ENCODE measurements around the gene RPRD1A.
"Not testable (repeated sequence)": the region's sequence is repeated elsewhere in the genome, so short reads cannot be mapped to it uniquely, and the experiment has no call there.

Gene RPRD1A

GRCh38 chr18:36034299-36034895, 33.0 kb downstream of the RPRD1A start:
- no peak for DNase-seq (ENCODE audit: extremely low read depth in 1 of 2, low read depth in 1 of 2)

- no peak for DNase-seq (ENCODE audit: extremely low read depth in 1 of 2, low read depth in 1 of 2)
Measured at GRCh38 chr18:36031903-36032302, 35.5 kb downstream of the RPRD1A start.

GRCh38 chr18:36031407-36031806, 36.0 kb downstream of the RPRD1A start:
- no peak for DNase-seq (ENCODE audit: extremely low read depth in 1 of 2, low read depth in 1 of 2)

GRCh38 chr18:36028859-36029258, 38.5 kb downstream of the RPRD1A start:
- no peak for DNase-seq (ENCODE audit: extremely low read depth in 1 of 2, low read depth in 1 of 2)

GRCh38 chr18:36025025-36025424, 42.3 kb downstream of the RPRD1A start:
- no peak for DNase-seq (ENCODE audit: extremely low read depth in 1 of 2, low read depth in 1 of 2)

- DNase-seq (ENCODE audit: extremely low read depth in 1 of 2, low read depth in 1 of 2), result not testable (repeated sequence)
Measured at GRCh38 chr18:36024241-36024640, 43.1 kb downstream of the RPRD1A start.

- no peak for DNase-seq (ENCODE audit: extremely low read depth in 1 of 2, low read depth in 1 of 2)
Measured at GRCh38 chr18:36023336-36023735, 44.0 kb downstream of the RPRD1A start.

- no peak for DNase-seq (ENCODE audit: extremely low read depth in 1 of 2, low read depth in 1 of 2)
Measured at GRCh38 chr18:36020174-36020711, 47.1 kb downstream of the RPRD1A start.

GRCh38 chr18:36017232-36017631, 50.1 kb downstream of the RPRD1A start:
- DNase-seq (ENCODE audit: extremely low read depth in 1 of 2, low read depth in 1 of 2), result no peak

- no peak for DNase-seq (ENCODE audit: extremely low read depth in 1 of 2, low read depth in 1 of 2)
Measured at GRCh38 chr18:36015629-36016028, 51.7 kb downstream of the RPRD1A start.

GRCh38 chr18:36012891-36013290, 54.5 kb downstream of the RPRD1A start:
- no peak for DNase-seq (ENCODE audit: extremely low read depth in 1 of 2, low read depth in 1 of 2)

GRCh38 chr18:36009214-36009613, 58.1 kb downstream of the RPRD1A start:
- DNase-seq (ENCODE audit: extremely low read depth in 1 of 2, low read depth in 1 of 2), result no peak

- DNase-seq (ENCODE audit: extremely low read depth in 1 of 2, low read depth in 1 of 2), result no peak
Measured at GRCh38 chr18:36006997-36007396, 60.4 kb downstream of the RPRD1A start.

GRCh38 chr18:35999925-36000324, 67.4 kb downstream of the RPRD1A start:
- DNase-seq (ENCODE audit: extremely low read depth in 1 of 2, low read depth in 1 of 2), result no peak

GRCh38 chr18:35998967-35999366, 68.4 kb downstream of the RPRD1A start:
- no peak for DNase-seq (ENCODE audit: extremely low read depth in 1 of 2, low read depth in 1 of 2)

GRCh38 chr18:35993013-35993412, 74.3 kb downstream of the RPRD1A start:
- no peak for DNase-seq (ENCODE audit: extremely low read depth in 1 of 2, low read depth in 1 of 2)

- no peak for DNase-seq (ENCODE audit: extremely low read depth in 1 of 2, low read depth in 1 of 2)
Measured at GRCh38 chr18:35991696-35992095, 75.7 kb downstream of the RPRD1A start.

GRCh38 chr18:35983818-35984217, 83.5 kb downstream of the RPRD1A start:
- DNase-seq (ENCODE audit: extremely low read depth in 1 of 2, low read depth in 1 of 2), result no peak

- DNase-seq (ENCODE audit: extremely low read depth in 1 of 2, low read depth in 1 of 2), result no peak
Measured at GRCh38 chr18:35983147-35983546, 84.2 kb downstream of the RPRD1A start.

- no peak for DNase-seq (ENCODE audit: extremely low read depth in 1 of 2, low read depth in 1 of 2)
Measured at GRCh38 chr18:35982409-35983114, 84.8 kb downstream of the RPRD1A start.

- DNase-seq (ENCODE audit: extremely low read depth in 1 of 2, low read depth in 1 of 2), result no peak
Measured at GRCh38 chr18:35979112-35979511, 88.2 kb downstream of the RPRD1A start.

GRCh38 chr18:35974181-35974580, 93.2 kb downstream of the RPRD1A start:
- no peak for DNase-seq (ENCODE audit: extremely low read depth in 1 of 2, low read depth in 1 of 2)

All from activated CD8-positive, alpha-beta memory T cell treated with anti-CD3 and anti-CD28 coated beads for 1 hour (primary cell).